ENCODE results near the gene SLC39A10.

GRCh38 chr2:195651046-195651445 is 6.0 kb upstream of the SLC39A10 start:
- TF ChIP-seq ELK1 (IDR thresholded peaks at IDR 0.05; ENCODE audit: low read depth, low read length) = no peak
- no peak for TF ChIP-seq EZH2 (IDR thresholded peaks at IDR 0.05; ENCODE audit: borderline replicate concordance, control insufficient read depth, low read depth, low read length)
- TF ChIP-seq ATF7 (IDR thresholded peaks at IDR 0.05; ENCODE audit: low read depth) = no peak
- TF ChIP-seq POLR2AphosphoS5 (IDR thresholded peaks at IDR 0.05; ENCODE audit: low read length) = no peak
- TF ChIP-seq MAX (IDR thresholded peaks at IDR 0.05; ENCODE audit: low read depth, low read length) = no peak
- no peak for TF ChIP-seq JUND (IDR thresholded peaks at IDR 0.05; ENCODE audit: low read depth, low read length)
- no peak for TF ChIP-seq CBX5 (IDR thresholded peaks at IDR 0.05; ENCODE audit: low read depth)
- TF ChIP-seq ZBTB40 (IDR thresholded peaks at IDR 0.05; ENCODE audit: borderline replicate concordance) = no peak
- TF ChIP-seq NFYB (IDR thresholded peaks at IDR 0.05; ENCODE audit: insufficient read depth, low read depth, low read length) = no peak
- TF ChIP-seq CTCF (IDR thresholded peaks at IDR 0.05 in 2 of 3, conservative IDR thresholded peaks at IDR 0.05 in 1 of 3; ENCODE audit: control insufficient read depth in 2 of 3, extremely low read depth in 1 of 3, insufficient read depth in 1 of 3, low read depth in 3 of 3, low read length in 3 of 3) = no peak
- no peak for TF ChIP-seq HDAC2 (IDR thresholded peaks at IDR 0.05)
- no peak for TF ChIP-seq RAD51 (IDR thresholded peaks at IDR 0.05)
- TF ChIP-seq POLR2A (IDR thresholded peaks at IDR 0.05; ENCODE audit: low read depth, low read length) = no peak
- no peak for TF ChIP-seq NBN (IDR thresholded peaks at IDR 0.05)

Data from GM12878 (cell line).